ENCODE results near the gene UNC13A. TPM values are rescaled to one million over a fixed set of nuclear protein-coding genes. Genes with fewer than 3 reads are reported as not detected.
"Not testable (repeated sequence)": the region's sequence is repeated elsewhere in the genome, so short reads cannot be mapped to it uniquely, and the experiment has no call there.

The UNC13A gene
- total RNA-seq, 1 donor from 2014 or later: 29.6 TPM

DNA sequence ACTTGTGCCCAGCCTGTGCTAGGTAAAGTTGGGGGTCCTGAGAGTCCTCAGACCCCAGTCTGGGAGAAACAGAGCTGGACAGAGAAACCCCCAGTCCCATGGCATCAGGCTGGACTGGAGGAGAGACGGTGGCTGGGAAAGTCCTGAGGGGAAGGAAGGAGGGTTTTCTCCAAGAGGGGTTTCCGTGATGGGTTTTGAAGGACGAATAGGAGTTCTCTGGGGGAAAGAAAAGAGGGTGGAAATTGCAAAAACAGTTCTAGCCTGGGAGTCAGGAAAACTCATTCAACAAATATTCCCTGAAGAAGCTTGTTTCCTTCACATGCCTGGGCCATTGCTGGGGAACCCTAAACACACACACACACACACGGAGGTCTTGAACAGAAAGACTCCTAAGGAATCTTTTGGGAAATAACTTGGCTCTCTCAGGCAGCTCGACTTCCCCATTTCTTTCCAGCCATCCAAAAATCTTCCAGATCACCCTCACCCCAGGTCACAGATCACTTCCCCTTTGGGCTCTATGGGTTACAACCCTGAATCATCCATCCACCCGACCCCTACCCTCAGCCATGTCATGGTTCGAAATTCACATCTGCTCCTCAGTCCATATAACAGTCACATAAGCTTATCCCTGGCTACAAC is 85.2 kb downstream of the UNC13A start:
- no peak for DNase-seq

DNA sequence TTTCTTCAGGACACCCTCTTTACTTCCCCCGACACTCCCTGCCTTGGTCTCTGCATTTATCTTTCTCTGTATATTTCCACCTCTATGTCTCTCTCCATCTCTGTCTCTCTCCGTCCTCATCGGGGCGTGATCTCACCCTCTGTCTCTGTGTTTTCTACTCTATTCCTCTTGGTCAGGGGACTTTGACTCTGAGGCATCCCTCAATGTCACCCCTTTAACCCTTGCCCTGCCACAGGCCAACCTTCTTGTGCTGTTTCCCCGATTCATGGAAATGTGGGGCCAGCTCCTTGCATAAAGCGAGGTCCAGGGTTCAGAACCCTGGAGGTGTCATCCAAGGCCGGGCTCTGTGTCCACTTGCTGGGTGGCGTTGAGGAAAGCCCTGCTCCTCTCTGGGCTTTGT is 85.9 kb downstream of the UNC13A start:
- no peak for DNase-seq

DNA sequence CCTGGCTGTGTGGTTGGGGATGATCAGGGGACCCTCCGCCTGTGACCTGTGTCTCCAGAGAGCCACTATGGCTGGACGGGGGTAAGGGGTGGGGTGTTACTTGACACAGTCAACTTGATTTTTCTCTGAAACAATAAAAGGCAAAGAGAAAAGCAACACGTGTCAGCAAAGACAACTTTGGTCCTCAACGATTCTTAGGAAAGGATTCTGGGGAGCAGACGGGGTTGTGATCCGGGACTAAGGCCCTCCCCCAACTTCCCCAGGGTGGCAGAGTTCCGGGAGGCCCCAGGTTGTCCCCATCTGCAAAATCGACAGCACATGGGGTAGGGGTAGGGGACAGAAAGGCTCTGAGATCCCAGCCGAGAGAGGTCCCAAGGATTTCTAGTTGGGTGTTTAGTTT is 86.5 kb downstream of the UNC13A start:
- no peak for DNase-seq

DNA sequence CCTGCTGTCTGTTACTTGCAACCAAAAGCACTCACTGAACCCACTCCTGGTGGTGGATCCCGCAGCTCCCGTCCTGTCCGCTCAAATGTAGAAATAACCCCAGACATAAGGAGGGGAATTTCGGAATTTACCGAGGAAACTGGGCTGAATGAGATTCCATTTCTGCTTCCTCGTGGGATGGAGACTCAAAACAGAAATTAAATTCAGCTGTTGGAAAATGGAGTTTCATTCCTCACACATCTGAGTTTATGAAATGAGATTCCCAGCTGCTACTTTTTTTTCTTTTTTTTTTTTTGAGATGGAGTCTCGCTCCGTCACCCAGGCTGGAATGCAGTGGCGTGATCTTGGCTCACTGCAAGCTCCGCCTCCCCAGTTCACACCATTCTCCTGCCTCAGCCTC is 88.4 kb downstream of the UNC13A start:
- no peak for DNase-seq

DNA sequence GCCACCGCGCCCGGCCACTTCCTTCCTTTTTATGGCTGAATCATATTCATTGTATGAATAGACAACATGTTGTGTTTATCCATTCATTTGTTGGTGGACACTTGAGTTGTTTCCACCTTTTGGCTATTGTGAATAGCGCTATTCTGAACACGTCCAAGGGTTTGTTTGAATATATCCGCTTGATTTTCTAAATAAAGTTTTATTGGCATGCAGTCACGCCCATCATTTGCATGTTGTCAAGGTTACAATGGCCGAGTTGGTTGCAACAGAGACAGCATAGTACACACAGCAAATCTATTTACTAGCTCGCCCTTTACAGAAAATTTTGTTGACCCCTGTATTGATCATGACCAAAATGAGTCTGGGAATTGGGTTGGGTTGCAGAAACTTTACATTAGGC is 89.2 kb downstream of the UNC13A start:
- no peak for DNase-seq

DNA sequence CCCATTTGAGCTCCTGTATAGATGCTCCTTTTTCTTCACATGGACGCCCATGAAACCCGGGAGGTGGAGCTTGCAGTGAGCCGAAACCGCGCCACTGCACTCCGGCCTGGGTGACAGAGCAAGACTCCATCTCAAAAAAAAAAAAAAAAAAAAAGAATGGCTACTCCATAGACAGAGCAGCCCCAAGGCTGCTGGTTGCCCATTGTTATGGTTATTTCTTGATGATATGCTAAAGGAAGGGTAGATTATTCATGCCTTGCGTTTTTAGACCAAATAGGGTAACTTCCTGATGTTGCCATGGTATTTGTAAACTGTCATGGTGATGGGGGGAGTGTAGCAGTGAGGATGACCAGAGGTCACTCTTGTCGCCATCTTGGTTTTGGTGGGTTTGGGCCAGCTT is 90.1 kb downstream of the UNC13A start:
- DNase-seq: not testable (repeated sequence)

DNA sequence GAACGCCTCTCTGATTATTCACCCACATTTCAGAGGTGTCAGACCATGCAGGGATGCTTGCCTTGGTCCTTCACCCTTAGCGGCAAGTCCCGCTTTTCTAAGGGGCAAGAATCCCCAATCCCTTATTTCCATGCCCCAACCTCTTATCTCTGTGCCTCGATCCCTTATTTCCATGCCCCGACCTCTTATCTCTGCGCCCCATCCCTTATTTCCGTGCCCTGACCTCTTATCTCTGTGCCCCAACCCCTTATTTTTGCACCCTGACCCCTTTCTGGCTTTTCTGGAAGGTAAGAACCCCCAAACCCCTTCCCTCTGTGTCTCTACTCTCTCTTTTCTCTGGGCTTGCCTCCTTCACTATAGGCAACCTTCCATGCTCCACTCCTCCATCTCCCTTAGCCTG is 93.9 kb downstream of the UNC13A start:
- not testable (repeated sequence) for DNase-seq

DNA sequence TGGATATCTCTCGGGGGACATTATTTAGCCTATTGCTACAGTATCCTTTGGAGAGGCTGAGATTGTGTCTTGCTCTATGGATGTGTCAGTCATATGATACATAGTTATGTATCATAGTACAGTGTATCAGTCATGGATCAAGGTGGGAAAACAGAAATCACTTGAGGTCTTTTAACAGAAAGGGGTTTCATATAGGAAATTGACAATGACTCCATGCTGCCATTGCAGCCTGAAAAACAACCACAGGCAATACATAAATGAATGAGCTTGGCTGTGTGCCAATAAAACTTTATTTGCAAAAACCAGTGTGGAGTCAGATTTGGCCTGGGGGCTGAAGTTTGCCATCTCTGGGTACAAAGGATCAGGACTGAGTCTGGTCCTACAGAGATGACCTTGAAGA is 97.3 kb downstream of the UNC13A start:
- no peak for DNase-seq

DNA sequence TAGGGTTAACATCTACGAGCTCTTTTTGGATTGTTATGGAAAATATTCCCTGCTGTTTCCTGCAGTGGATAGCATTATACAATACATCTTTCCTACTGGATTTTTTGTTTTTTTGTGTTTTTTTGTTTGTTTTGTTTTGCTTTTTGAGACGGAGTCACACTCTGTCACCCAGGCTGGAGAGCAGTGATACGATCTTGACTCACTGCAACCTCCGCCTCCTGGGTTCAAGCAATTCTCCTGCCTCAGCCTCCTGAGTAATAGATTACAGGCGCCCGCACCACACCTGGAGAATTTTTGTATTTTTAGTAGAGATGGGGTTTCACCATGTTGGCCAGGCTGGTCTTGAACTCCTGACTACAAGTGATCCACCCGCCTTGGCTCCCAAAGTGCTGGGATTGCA is 102.8 kb downstream of the UNC13A start:
- DNase-seq: not testable (repeated sequence)

DNA sequence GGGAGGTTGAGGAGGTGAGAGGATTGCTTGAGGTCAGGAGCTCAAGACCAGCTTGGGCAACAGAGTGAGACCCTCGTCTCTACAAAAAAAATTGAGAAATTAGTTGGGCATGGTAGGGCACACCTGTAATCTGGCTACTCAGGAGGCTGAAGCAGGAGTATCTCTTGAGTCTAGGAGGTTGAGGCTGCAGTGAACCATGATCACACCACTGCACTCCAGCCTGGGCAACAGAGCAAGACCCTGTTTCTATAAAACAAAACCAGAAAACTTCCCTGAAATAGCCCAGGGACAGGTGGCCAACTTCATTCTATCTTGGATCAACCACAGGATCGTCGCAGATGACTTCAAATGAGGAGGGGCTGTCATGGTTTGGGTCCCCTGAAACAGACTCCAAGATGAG is 104.0 kb downstream of the UNC13A start:
- no peak for DNase-seq

DNA sequence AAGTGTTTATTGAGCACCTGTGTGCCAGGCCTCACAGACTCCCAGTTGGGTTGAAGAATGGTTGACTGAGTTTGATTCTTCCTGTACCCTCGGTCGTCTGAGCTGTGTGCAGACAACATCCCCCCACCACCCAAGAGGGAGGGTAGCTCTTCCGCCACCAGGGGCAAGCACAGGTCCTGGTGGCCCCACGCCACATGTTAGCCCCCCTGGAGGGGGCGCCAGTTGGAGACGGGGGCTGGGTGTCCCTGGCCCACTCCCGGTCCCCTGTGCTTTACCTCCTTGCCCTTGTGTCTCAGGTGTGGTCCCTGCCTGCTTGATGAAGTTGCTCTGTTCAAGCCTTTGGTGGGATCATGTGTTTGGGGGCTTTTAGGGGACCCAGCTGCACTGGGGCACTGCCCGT is 105.5 kb downstream of the UNC13A start:
- no peak for DNase-seq

DNA sequence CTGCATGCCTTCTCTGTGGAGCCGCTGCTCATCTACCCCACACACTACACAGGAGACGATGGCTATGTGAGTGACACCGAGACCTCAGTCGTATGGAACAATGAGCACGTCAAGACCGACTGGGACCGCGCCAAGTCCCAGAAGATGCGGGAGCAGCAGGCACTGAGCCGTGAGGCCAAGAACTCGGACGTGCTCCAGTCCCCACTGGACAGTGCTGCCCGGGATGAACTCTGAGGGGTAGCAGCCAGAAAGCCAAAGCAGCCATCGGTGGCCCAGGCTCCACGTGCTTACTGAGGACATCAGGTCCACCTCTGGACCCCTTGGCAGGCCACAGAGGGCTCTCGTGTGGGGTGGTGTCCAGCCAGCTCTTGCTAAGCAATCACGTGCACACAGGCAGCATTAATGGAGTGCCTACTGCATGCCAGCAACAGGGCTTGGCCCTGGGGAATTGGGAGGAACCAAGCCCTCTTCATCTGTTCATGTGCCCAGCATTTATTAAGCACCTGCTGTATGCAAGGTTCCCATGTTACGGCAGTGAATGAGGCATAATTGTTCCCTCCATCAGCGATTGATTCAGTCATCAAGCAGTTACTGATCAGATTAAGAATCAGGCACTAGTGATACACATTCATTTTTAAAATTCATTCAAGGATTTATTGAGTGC is 106.8 kb downstream of the UNC13A start:
- DNase-seq: no peak

DNA sequence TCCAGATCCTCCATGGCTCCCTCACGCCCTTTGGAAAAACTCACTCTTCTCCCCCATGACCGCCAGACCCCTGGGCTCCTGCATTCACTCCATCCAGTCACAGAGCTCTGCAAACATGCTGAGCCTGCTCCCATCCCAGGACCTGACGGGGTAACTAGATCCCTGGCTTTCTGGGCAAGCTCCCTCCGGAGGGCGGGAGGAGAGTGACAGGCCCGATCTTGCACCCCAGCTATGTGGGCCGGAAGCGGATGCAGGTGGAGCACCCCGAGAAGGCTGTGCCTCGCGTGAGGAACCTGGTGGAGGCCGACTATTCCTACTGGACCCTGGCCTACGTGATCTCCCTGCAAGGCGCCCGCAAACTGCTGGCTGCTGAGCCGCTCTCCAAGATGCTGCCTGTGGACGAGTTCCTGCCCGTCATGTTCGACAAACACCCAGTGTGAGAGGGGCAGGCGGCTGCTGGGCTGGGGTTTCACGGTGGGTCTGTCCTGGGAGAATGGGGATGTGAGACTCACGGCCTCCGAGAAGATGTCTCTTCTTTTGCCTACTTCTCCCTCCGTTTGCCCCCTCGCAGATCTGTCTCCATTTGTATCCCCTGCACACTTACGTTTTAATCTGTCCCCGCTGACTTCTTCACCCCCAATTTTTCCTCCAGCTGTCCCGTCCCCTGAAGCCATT is 107.5 kb downstream of the UNC13A start:
- DNase-seq: no peak

DNA sequence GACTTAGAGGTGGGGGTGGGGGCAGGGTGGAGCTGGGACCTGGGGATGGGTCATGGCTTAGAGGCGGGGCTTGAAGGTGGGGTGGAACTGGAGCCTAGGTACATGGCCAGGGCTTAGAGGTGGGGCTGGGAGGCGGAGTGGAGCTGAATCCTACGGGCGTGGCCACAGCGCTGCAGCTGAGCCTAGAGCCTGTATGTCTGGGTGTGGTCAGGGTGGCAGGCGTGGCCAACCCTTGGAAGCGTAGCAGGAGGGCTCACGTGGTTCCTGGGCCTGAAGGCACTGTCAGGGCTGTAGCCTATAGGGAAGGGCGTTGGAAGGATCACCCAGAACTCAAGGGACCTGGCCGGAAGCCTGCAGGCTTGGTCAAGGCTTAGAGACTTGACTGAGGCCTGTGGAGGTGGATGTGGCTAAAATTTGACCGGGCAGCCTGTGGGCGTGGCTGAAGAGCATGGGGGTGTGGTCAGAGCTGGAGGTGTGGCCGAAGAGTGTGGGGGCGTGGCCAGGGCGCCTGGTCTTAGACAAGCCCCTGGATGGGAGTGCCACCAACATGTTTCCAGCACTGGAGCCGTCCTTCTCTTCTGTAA is 108.4 kb downstream of the UNC13A start:
- DNase-seq: no peak

DNA sequence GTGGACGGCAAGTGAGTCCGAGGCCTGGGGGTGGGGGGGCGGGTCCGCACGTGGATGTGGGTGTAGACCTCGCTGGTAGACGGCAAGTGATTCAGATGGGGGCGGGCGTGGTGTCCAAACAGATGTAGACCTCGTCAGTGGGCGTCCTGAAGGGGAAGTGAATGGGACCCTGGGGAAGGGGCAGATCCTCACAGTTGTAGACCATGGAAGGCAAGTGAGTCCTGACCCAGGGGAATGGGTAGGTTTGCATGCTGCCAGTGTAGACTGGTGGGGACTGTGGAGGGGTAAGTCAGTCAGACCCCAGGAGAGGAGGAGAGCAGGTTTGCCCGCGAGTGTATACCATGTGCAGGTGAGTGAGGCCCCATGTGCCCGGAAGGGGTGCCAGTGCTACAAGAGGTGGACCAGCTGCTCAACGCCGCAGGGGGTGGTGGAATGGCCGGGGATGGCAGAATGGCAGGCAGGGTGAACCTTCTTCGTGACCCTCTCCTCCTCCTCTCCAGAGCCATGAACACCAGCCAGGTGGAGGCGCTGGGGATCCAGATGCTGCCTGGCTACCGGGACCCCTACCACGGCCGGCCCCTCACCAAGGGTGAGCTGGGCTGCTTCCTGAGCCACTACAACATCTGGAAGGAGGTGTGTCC is 110.6 kb downstream of the UNC13A start:
- DNase-seq: no peak

DNA sequence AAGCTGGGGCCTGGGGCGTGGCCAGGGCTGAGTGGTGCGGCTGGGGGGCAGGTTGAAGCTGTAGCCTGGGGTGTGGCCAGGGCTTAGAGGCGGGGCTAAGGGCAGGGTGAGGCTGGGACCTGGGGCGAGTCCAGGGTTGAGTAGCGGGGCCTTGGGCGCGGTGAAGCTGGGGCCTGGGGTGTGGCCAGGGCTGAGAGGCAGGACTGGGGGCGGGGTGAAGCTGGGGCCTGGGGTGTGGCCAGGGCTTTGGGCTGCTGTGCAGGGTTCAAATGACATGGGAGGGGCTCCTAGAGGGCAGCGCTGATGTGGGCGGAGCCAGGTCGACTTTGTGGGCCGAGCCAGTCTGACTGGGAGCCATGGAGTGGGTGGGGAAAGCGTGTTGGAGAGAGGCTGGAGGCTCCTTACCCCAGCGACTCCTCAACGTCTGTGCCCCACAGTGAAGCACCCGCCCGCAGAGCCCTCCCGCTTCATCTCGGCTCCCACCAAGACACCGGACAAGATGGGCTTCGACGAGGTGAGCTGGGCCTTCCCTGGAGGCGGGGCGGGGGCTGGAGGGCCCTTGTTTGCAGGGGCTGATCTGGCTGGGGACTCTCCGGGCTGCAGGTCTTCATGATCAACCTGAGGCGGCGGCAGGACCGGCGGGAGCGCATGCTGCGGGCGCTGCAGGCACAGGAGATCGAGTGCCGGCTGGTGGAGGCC is 111.2 kb downstream of the UNC13A start:
- DNase-seq: no peak

DNA sequence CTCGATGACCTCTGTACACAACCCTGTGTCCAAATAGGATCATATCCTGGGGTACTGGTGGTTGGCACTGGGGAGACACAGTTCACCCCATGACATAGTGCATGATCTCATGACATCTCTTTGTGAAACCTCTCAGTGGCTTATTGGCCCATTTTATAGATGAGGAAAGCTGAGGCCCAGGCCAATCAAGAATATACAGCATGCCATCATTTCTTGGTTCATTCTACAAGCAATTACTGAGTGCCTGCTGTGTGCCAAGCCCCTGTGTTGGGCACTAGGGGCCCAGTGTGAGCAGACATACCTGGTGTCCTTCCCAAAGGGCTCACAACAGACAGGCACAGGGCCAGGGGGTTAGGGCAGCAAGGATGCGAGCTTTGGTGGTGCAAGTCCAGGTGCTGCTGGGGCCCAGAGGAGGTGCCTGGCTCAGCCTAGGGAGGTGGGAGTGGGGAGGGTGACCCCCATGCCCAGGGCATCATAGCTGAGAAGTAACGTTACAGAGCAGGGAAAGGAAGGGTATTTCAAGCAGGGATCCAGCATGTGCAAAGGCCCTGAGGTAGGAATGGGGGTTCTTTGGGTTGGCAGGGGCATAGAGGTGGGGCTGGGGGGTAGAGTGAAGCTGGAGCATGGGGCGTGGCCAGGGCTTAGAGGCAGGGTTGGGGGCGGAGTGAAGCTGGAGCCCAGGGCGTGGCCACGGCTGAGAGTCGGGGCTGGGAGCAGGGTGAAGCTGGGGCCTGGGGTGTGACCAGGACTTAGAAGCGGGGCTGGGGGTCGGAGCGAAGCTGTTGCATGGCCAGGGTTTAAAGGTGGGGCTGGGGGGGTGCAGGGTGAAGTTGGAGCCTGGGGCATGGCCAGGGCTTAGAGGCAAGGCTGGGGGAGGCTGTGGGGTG is 112.0 kb downstream of the UNC13A start:
- no peak for DNase-seq

DNA sequence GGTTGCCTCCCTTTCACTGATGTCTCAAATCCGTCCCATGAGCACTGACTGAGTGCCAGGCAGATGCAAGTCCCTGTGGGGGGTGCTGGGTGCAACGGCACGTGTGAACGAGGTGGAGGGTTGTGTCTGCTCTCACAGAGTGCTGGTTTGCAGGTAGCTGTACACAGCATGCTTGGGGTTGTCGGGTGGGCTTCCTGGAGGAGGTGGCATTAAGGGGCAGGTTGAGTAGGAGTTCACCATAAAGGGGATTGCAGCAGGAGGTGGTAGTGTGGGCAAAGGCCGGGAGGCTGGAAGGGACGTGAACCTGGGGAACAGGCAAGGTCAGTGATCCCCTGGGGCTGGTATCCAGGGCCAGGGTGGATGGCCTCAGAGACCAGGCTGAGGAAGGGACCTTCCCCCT is 115.5 kb downstream of the UNC13A start:
- DNase-seq: no peak

DNA sequence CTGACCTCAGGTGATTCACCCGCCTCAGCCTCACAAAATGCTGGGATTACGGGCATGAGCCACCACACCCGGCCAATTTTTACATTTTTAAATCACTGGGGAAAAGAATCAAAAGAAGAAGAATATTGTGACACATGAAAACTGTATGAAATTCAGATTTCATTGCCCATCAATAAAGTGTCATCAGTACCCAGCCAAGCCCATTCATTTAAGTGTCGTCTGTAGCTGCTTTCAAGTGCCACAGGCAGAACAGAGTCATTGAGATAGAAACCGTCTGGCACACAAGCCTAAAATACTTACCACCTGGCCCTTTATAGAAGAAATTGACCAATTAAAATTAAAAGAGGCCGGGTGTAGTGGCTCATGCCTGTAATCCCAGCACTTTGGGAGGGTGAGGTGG is 117.4 kb downstream of the UNC13A start:
- no peak for DNase-seq

DNA sequence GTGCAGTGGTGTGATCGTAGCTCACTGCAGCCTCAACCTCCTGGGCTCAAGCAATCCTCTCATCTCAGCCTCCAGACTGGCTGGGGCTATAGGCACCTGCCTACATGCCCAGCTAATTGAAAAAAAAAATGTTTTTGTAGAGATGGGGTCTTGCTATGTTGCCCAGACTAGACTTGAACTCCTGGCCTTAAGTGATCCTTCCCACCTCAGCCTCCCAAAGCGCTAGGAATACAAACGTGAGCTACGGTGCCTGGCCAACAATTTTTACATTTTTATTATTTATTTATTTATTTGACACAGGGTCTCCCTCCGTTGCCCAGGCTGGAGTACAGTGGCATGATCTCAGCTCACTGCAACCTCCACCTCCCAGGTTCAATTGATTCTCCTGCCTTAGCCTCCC is 117.9 kb downstream of the UNC13A start:
- not testable (repeated sequence) for DNase-seq

DNA sequence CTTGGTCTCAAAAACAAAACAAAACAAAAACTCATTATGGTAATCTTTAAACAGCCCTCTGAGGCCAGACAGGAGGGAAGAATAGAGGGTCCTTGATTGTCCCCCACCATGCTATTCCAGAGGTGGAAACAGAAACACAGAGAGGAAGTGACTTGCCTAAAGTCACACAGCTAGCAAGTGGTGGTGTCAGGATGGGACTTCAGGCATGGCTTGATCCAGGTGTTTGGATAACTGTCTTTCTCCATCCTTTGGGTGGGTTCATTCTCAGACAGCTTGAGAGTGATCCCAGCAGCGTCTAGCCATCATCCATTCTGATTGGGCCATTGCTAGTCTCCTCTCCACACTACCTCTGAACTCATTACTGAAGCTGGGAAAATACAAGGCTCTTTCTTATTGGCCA is 120.2 kb downstream of the UNC13A start:
- DNase-seq: no peak

All from occipital lobe (tissue), 2 donors.